ENCODE results near the gene CTDSPL. TPM values are rescaled to one million over a fixed set of nuclear protein-coding genes. Genes with fewer than 3 reads are reported as not detected.

Gene CTDSPL
- total and polyA plus RNA-seq, 2 experiments from 2014 or later = 15.3 to 22.3 TPM

GRCh38 chr3:37819591-37819990 lies 42.1 kb upstream of the CTDSPL start:
- TF ChIP-seq CTCF (IDR thresholded peaks at IDR 0.05; ENCODE audit: low read depth, low read length) = no peak
- Histone ChIP-seq H3K36me3 (no peaks in the 10 kb centered on the region), H3K4me1 (ENCODE audit: low read depth) (peaks cover 10% of the 10 kb centered on the region), H3K27ac (peak overlapping the region; percentile 57), H3K9me3 (ENCODE audit: low read depth) (no peaks in the 10 kb centered on the region), H3K4me3 (no peak overlapping the region), H3K27me3 (no peaks in the 10 kb centered on the region)
- DNase-seq (ENCODE audit: low read depth in 1 of 2, low spot score in 1 of 2) = peak; percentile 18 to 69

- Histone ChIP-seq H3K4me1 (ENCODE audit: low read depth) (peaks cover 10% of the 10 kb centered on the region), H3K4me3 (no peak overlapping the region), H3K27ac (peak overlapping the region; percentile 57), H3K36me3 (no peaks in the 10 kb centered on the region), H3K9me3 (ENCODE audit: low read depth) (no peaks in the 10 kb centered on the region), H3K27me3 (no peaks in the 10 kb centered on the region)
- TF ChIP-seq CTCF (IDR thresholded peaks at IDR 0.05; ENCODE audit: low read depth, low read length) = no peak
- no peak for DNase-seq (ENCODE audit: low read depth in 1 of 2, low spot score in 1 of 2)
Observed at GRCh38 chr3:37820286-37820685, 41.4 kb upstream of the CTDSPL start.

- Histone ChIP-seq H3K9me3 (ENCODE audit: low read depth) (no peaks in the 10 kb centered on the region), H3K36me3 (no peaks in the 10 kb centered on the region), H3K27ac (no peak overlapping the region), H3K4me3 (no peak overlapping the region), H3K27me3 (no peaks in the 10 kb centered on the region), H3K4me1 (ENCODE audit: low read depth) (peaks cover 21% of the 10 kb centered on the region)
- no peak for TF ChIP-seq CTCF (IDR thresholded peaks at IDR 0.05; ENCODE audit: low read depth, low read length)
- peak in 1 of 2 donors; percentile 41 for DNase-seq (ENCODE audit: low read depth in 1 of 2, low spot score in 1 of 2)
Observed at GRCh38 chr3:37823189-37823588, 38.5 kb upstream of the CTDSPL start.

- no peaks in the 10 kb centered on the region for H3K36me3 ChIP-seq
- no peaks in the 10 kb centered on the region for H3K9me3 ChIP-seq (ENCODE audit: low read depth)
- no peaks in the 10 kb centered on the region for H3K27me3 ChIP-seq
- H3K4me1 ChIP-seq (ENCODE audit: low read depth) = peaks cover 17% of the 10 kb centered on the region
- no peak overlapping the region for H3K4me3 ChIP-seq
- TF ChIP-seq CTCF (IDR thresholded peaks at IDR 0.05; ENCODE audit: low read depth, low read length) = no peak
- no peak for DNase-seq (ENCODE audit: low read depth in 1 of 2, low spot score in 1 of 2)
- no peak overlapping the region for H3K27ac ChIP-seq
Observed at GRCh38 chr3:37824090-37824953, 37.4 kb upstream of the CTDSPL start.

GRCh38 chr3:37824954-37825328 lies 36.7 kb upstream of the CTDSPL start:
- H3K9me3 ChIP-seq (ENCODE audit: low read depth) = no peaks in the 10 kb centered on the region
- H3K4me3 ChIP-seq = no peak overlapping the region
- H3K27me3 ChIP-seq = no peaks in the 10 kb centered on the region
- TF ChIP-seq CTCF (IDR thresholded peaks at IDR 0.05; ENCODE audit: low read depth, low read length) = no peak
- no peaks in the 10 kb centered on the region for H3K36me3 ChIP-seq
- no peak for DNase-seq (ENCODE audit: low read depth in 1 of 2, low spot score in 1 of 2)
- peaks cover 11% of the 10 kb centered on the region for H3K4me1 ChIP-seq (ENCODE audit: low read depth)
- H3K27ac ChIP-seq = no peak overlapping the region
